Stomach (tissue), 9 donors: ENCODE results near the gene CRTAC1. TPM values are rescaled to one million over a fixed set of nuclear protein-coding genes. Genes with fewer than 3 reads are reported as not detected.
A peak's percentile ranks its signal among the peaks of the same experiment; 100 is the strongest.

Experiments used
- DNase-seq, 2 donors: peaks; one replicate each; pipeline versions ENCODE4 v3.0.0 to v3.0.0-alpha.2; 2013 to 2019
- H3K27ac ChIP-seq, 5 donors: fragments of 200-600 bp in 4 of 5; sonication (generic) in 4 of 5; one replicate each; pipeline ENCODE4 v1.5.1; 2013 to 2019; ENCODE audit warnings: mild to moderate bottlenecking in 1 of 5, moderate library complexity in 1 of 5
- H3K27me3 ChIP-seq, 3 donors: fragments of 200-600 bp; sonication (generic); one replicate each; pipeline ENCODE4 v1.5.1; 2017 to 2019; ENCODE audit warnings: mixed run types in 1 of 3
- H3K36me3 ChIP-seq, 4 donors: fragments of 200-600 bp; sonication (generic); 1 replicate in 3 of 4; 2 replicates in 1 of 4; pipeline ENCODE4 v1.5.1; 2016 to 2019
- H3K4me1 ChIP-seq, 4 donors: fragments of 200-600 bp; sonication (generic); one replicate each; pipeline ENCODE4 v1.5.1; 2016 to 2019
- H3K4me3 ChIP-seq, 4 donors: fragments of 200-600 bp; sonication (generic) in 3 of 4; one replicate each; pipeline ENCODE4 v1.5.1; 2016 to 2019; ENCODE audit warnings: mild to moderate bottlenecking in 1 of 4
- H3K9me3 ChIP-seq, 4 donors: fragments of 200-600 bp; sonication (generic); one replicate each; pipeline ENCODE4 v1.5.1; 2016 to 2019
- CTCF ChIP-seq, 7 experiments: fragments of 450-650 bp in 4 of 7; fragments of 200-600 bp in 3 of 7; sonication (generic) in 3 of 7; IDR thresholded peaks; one replicate each; pipeline ENCODE4 v1.5.1; 2016 to 2019; ENCODE audit warnings: antibody characterized with exemption in 7 of 7, control low read depth in 2 of 7, mild to moderate bottlenecking in 1 of 7
- EP300 ChIP-seq: sonication (generic); formaldehyde crosslinking; IDR thresholded peaks from one replicate; pipeline ENCODE4 v1.6.1; 2017; ENCODE audit warnings: antibody characterized with exemption
- POLR2A ChIP-seq, 4 donors: fragments of 450-650 bp; IDR thresholded peaks; one replicate each; pipeline ENCODE4 v1.6.1; 2016; ENCODE audit warnings: antibody characterized with exemption in 4 of 4, control low read depth in 2 of 4, mild to moderate bottlenecking in 1 of 4, moderate library complexity in 1 of 4
- POLR2AphosphoS5 ChIP-seq, 3 donors: sonication (generic); formaldehyde crosslinking; IDR thresholded peaks; one replicate each; pipeline ENCODE4 v1.6.1; 2016; ENCODE audit warnings: antibody characterized with exemption in 3 of 3
- WGBS, 5 donors: extraction: QIAGEN DNeasy Blood & Tissue Kit in 3 of 5; methylation state at CpG; one replicate each; pipeline versions ENCODE4 v1.1.5 to v1.1.7; 2013 to 2018; 5-methylcytosine and 5-hydroxymethylcytosine counted together
- intact Hi-C: fragments of 100-400 bp; cut with DNase I; formaldehyde crosslinking; loops from one replicate; pipeline ENCODE4 v1.15.1; 2023; ENCODE audit warnings: low total_unique reads
- polyA plus RNA-seq, 3 donors: library from polyadenylated mRNA; stranded (reverse); fragments of 200-250 nt; gene quantifications; one replicate each; pipeline ENCODE4 v1.2.3, GENCODE V29; 2013
- total RNA-seq, 5 donors: library from RNA; depleted of rRNA; stranded (reverse); fragments of >200 nt; gene quantifications; one replicate each; pipeline versions ENCODE4 v1.1.0 to v1.2.3, GENCODE V29; 2014 to 2016
- donor health status: healthy with polysubstance abuse.
- donor health status: Bipolar disorder and iron deficiency.
- donor health status: healthy.

CRTAC1 gene
- total and polyA plus RNA-seq, 8 donors, result 0.06 to 21.4 (median 0.77) TPM; not detected in 2

- WGBS, 5 donors, result 82 to 88% (median 87%) methylated on average over 8 of the region's 8 CpGs
- peaks cover 9 to 15% (median 13%) of the 10 kb centered on the region in 4 donors for H3K4me1 ChIP-seq
- no peak for TF ChIP-seq POLR2AphosphoS5 (IDR thresholded peaks at IDR 0.05)
- TF ChIP-seq CTCF (IDR thresholded peaks at IDR 0.05), result no peak
- no peak for TF ChIP-seq EP300
- TF ChIP-seq POLR2A (IDR thresholded peaks at IDR 0.05), result no peak
- no peak overlapping the region for H3K4me3 ChIP-seq
- H3K9me3 ChIP-seq, result no peaks in the 10 kb centered on the region
- peaks cover 0 to 51% (median 0%) of the 10 kb centered on the region in 3 donors for H3K27me3 ChIP-seq
- H3K36me3 ChIP-seq, result no peaks in the 10 kb centered on the region
- intact Hi-C loops, result no loop called here
- DNase-seq, result no peak
- H3K27ac ChIP-seq, result no peak overlapping the region
These were observed 159.4 kb downstream of the CRTAC1 start for GRCh38 chr10:97870990-97871389.

GRCh38 chr10:97869091-97870042 lies 161.1 kb downstream of the CRTAC1 start:
- Histone ChIP-seq H3K4me1 (peaks cover 9 to 15% (median 13%) of the 10 kb centered on the region in 4 donors), H3K9me3 (no peaks in the 10 kb centered on the region), H3K4me3 (no peak overlapping the region), H3K36me3 (no peaks in the 10 kb centered on the region), H3K27ac (no peak overlapping the region), H3K27me3 (peaks cover 0 to 60% (median 0%) of the 10 kb centered on the region in 3 donors)
- intact Hi-C loops, result no loop called here
- TF ChIP-seq POLR2AphosphoS5 (IDR thresholded peaks at IDR 0.05), result peak in 2 of 3 donors; percentile 8 to 59
- TF ChIP-seq POLR2A (IDR thresholded peaks at IDR 0.05), result no peak
- peak in 6 of 7 experiments; percentile 64 to 99 (median 81) for TF ChIP-seq CTCF (IDR thresholded peaks at IDR 0.05)
- peak; percentile 87 to 93 for DNase-seq
- WGBS, 5 donors, result 5 to 16% (median 11%) methylated on average over 9 to 19 of the region's 19 CpGs

DNA sequence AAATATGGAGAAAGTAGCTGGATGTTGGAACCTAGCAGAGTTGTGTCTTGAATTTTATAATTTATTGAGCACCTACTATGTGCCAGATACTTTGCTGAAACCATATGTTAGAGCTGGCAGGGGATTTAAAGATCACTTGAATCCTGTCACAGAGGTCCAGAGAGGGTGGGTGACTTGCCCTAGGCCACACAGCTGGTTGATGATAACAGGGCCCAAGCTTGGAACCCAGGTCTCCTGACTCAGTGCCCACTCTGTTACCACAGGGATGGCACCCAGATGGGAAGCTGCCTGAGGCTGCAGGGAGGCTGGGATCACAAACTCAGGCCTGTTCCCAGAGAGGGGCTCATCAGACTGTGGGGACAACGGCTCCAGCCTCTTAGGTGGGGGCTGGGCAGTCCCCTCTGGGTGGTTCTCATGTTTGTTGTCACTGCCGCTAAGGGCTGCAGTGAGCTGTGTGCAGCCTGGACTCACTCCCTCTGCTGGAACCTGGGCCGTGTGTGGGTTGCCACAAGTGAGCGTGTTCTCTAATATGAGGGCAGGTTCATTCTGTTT lies 162.2 kb downstream of the CRTAC1 start:
- DNase-seq, result peak in 1 of 2 donors; percentile 43
- Histone ChIP-seq H3K27ac (no peak overlapping the region), H3K27me3 (peaks cover 0 to 66% (median 0%) of the 10 kb centered on the region in 3 donors), H3K9me3 (no peaks in the 10 kb centered on the region), H3K4me1 (peaks cover 9 to 15% (median 13%) of the 10 kb centered on the region in 4 donors), H3K36me3 (no peaks in the 10 kb centered on the region), H3K4me3 (no peak overlapping the region)
- TF ChIP-seq EP300 (no peak), CTCF (IDR thresholded peaks at IDR 0.05) (no peak), POLR2AphosphoS5 (IDR thresholded peaks at IDR 0.05) (no peak), POLR2A (IDR thresholded peaks at IDR 0.05) (no peak)
- intact Hi-C loops, result no loop called here
- WGBS, 5 donors, result 70 to 93% (median 80%) methylated on average over 4 of the region's 4 CpGs

- no peak for DNase-seq
- Histone ChIP-seq H3K4me3 (no peak overlapping the region), H3K36me3 (no peaks in the 10 kb centered on the region), H3K27ac (no peak overlapping the region), H3K4me1 (peaks cover 9 to 15% (median 13%) of the 10 kb centered on the region in 4 donors), H3K27me3 (peaks cover 0 to 70% (median 0%) of the 10 kb centered on the region in 3 donors), H3K9me3 (no peaks in the 10 kb centered on the region)
- intact Hi-C loops, result no loop called here
- TF ChIP-seq CTCF (IDR thresholded peaks at IDR 0.05), result no peak
- TF ChIP-seq EP300, result no peak
- no peak for TF ChIP-seq POLR2AphosphoS5 (IDR thresholded peaks at IDR 0.05)
- TF ChIP-seq POLR2A (IDR thresholded peaks at IDR 0.05), result no peak
- 87 to 91% (median 89%) methylated on average over 9 to 10 of the region's 10 CpGs for WGBS, 5 donors
These were observed 163.1 kb downstream of the CRTAC1 start for GRCh38 chr10:97867220-97867800.
